Effector memory CD4-positive, alpha-beta T cell (primary cell): ENCODE data around the gene TMEM167B.
"Not testable (repeated sequence)": the region's sequence is repeated elsewhere in the genome, so short reads cannot be mapped to it uniquely, and the experiment has no call there.

Source experiments
- DNase-seq, 3 donors: peaks; one replicate each; pipeline ENCODE4 v3.0.0-alpha.2; 2020
- H3K27ac ChIP-seq: 2 replicates; pipeline ENCODE4 v1.7.0; 2013; ENCODE audit warnings: mild to moderate bottlenecking, low read length, moderate library complexity; ENCODE audit not compliant: insufficient read depth, poor library complexity, severe bottlenecking
- H3K27me3 ChIP-seq: replicated peaks from 2 replicates; pipeline ENCODE4 v1.7.0; 2013; ENCODE audit warnings: mild to moderate bottlenecking, low read length; ENCODE audit not compliant: insufficient read depth, control insufficient read depth, poor library complexity, severe bottlenecking
- H3K36me3 ChIP-seq: 2 replicates; pipeline ENCODE4 v1.7.0; 2013; ENCODE audit warnings: mild to moderate bottlenecking, low read length, moderate library complexity; ENCODE audit not compliant: control insufficient read depth, insufficient read depth
- H3K4me1 ChIP-seq: 2 replicates; pipeline ENCODE4 v1.7.0; 2013; ENCODE audit warnings: low read length, mild to moderate bottlenecking; ENCODE audit not compliant: control insufficient read depth, insufficient read depth, poor library complexity, severe bottlenecking
- H3K4me3 ChIP-seq: 2 replicates; pipeline ENCODE4 v1.7.0; 2013; ENCODE audit warnings: low read length, low read depth, mild to moderate bottlenecking; ENCODE audit not compliant: insufficient read depth, poor library complexity, severe bottlenecking
- H3K9me3 ChIP-seq: 2 replicates; pipeline ENCODE4 v1.7.0; 2013; ENCODE audit warnings: mild to moderate bottlenecking, low read length, moderate library complexity; ENCODE audit not compliant: control insufficient read depth

Gene TMEM167B

GRCh38 chr1:109133815-109134214 is 43.3 kb downstream of the TMEM167B start:
- Histone ChIP-seq H3K4me3 (no peak overlapping the region), H3K36me3 (no peaks in the 10 kb centered on the region), H3K4me1 (no peaks in the 10 kb centered on the region), H3K27ac (no peak overlapping the region), H3K9me3 (no peaks in the 10 kb centered on the region), H3K27me3 (no peaks in the 10 kb centered on the region)
- DNase-seq: no peak

- H3K9me3 ChIP-seq: no peaks in the 10 kb centered on the region
- no peaks in the 10 kb centered on the region for H3K36me3 ChIP-seq
- no peak for DNase-seq
- no peak overlapping the region for H3K4me3 ChIP-seq
- H3K27ac ChIP-seq: no peak overlapping the region
- H3K4me1 ChIP-seq: no peaks in the 10 kb centered on the region
- no peaks in the 10 kb centered on the region for H3K27me3 ChIP-seq
Measured at GRCh38 chr1:109134423-109134822, 43.9 kb downstream of the TMEM167B start.

- Histone ChIP-seq H3K36me3 (no peaks in the 10 kb centered on the region), H3K27ac (no peak overlapping the region), H3K4me3 (no peak overlapping the region), H3K27me3 (no peaks in the 10 kb centered on the region), H3K9me3 (no peaks in the 10 kb centered on the region), H3K4me1 (no peaks in the 10 kb centered on the region)
- no peak for DNase-seq
Measured at GRCh38 chr1:109135940-109136339, 45.4 kb downstream of the TMEM167B start.

GRCh38 chr1:109136766-109137165 is 46.2 kb downstream of the TMEM167B start:
- H3K27ac ChIP-seq: no peak overlapping the region
- no peaks in the 10 kb centered on the region for H3K36me3 ChIP-seq
- no peaks in the 10 kb centered on the region for H3K9me3 ChIP-seq
- no peak overlapping the region for H3K4me3 ChIP-seq
- no peaks in the 10 kb centered on the region for H3K27me3 ChIP-seq
- no peaks in the 10 kb centered on the region for H3K4me1 ChIP-seq
- no peak for DNase-seq

GRCh38 chr1:109137958-109138357 is 47.4 kb downstream of the TMEM167B start:
- H3K27ac ChIP-seq: no peak overlapping the region
- no peaks in the 10 kb centered on the region for H3K36me3 ChIP-seq
- H3K4me1 ChIP-seq: no peaks in the 10 kb centered on the region
- H3K9me3 ChIP-seq: no peaks in the 10 kb centered on the region
- no peaks in the 10 kb centered on the region for H3K27me3 ChIP-seq
- DNase-seq: no peak
- H3K4me3 ChIP-seq: no peak overlapping the region

- DNase-seq: no peak
- no peaks in the 10 kb centered on the region for H3K27me3 ChIP-seq
- H3K4me1 ChIP-seq: no peaks in the 10 kb centered on the region
- H3K27ac ChIP-seq: no peak overlapping the region
- no peak overlapping the region for H3K4me3 ChIP-seq
- H3K9me3 ChIP-seq: no peaks in the 10 kb centered on the region
- H3K36me3 ChIP-seq: no peaks in the 10 kb centered on the region
Measured at GRCh38 chr1:109138358-109138757, 47.8 kb downstream of the TMEM167B start.

GRCh38 chr1:109140392-109140791 is 49.8 kb downstream of the TMEM167B start:
- Histone ChIP-seq H3K27me3 (no peaks in the 10 kb centered on the region), H3K36me3 (no peaks in the 10 kb centered on the region), H3K4me1 (no peaks in the 10 kb centered on the region), H3K4me3 (no peak overlapping the region), H3K27ac (no peak overlapping the region), H3K9me3 (no peaks in the 10 kb centered on the region)
- no peak for DNase-seq

GRCh38 chr1:109142260-109142659 is 51.7 kb downstream of the TMEM167B start:
- Histone ChIP-seq H3K4me1 (no peaks in the 10 kb centered on the region), H3K27ac (no peak overlapping the region), H3K27me3 (no peaks in the 10 kb centered on the region), H3K36me3 (no peaks in the 10 kb centered on the region), H3K4me3 (no peak overlapping the region), H3K9me3 (no peaks in the 10 kb centered on the region)
- DNase-seq: no peak

GRCh38 chr1:109142725-109143124 is 52.2 kb downstream of the TMEM167B start:
- H3K36me3 ChIP-seq, DNase-seq, H3K4me1 ChIP-seq, H3K9me3 ChIP-seq, H3K4me3 ChIP-seq, H3K27me3 ChIP-seq, H3K27ac ChIP-seq: not testable (repeated sequence)
